TTC549 (cell line): ENCODE results near the gene LRRC27.
"Not testable (repeated sequence)": the region's sequence is repeated elsewhere in the genome, so short reads cannot be mapped to it uniquely, and the experiment has no call there.

Experiments
- FAIRE-seq: peaks from 2 replicates; lab custom pipeline; 2012; peaks lifted over from hg19 to GRCh38; lab: Jason Lieb, UNC

LRRC27 gene

DNA sequence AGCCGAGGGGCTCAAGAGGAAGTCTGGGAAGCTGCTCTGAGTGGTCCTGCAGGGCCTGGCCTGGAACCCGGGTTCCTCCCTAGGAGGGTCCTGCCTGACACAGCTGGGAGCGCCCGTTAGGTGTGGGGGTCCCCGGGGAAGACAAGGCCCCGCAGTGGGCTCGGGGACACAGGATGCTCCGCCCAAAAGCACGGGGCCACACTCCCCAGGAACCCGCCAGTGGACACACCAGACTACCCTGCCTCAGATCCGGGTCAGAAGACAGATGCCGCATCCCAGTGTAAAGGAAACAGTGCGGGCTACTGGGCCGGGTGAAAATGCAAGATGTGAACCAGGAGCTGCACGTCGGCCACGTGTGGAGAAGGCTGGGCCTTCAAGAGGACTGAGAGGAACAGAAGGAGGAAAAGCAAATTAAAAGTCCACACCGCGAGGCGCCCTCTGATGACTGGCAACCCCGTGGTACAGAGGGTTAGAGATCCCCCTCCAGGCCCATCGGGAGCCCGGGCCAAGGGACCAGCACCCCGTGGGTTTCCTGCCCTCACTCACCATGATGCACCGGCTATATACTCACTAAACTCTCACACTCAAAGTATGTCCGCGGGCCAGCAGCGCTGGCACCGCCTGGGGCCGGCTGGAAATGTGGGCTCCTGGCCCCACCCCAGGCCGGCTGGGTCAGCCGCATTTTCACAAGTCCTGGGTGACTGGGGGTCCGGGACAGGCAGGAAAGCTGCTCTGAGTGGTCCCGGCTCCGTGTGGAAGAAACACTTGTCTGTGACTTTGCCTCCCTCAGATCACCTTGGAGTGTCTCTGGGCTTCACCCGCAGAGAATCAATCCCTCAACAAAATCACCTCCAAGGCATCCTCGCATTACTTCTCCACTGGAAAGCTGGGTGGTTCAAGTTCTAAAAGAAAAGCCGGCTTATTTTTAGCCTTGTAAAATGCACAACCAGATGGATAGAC is 30.3 kb upstream of the LRRC27 start:
- FAIRE-seq = no peak

DNA sequence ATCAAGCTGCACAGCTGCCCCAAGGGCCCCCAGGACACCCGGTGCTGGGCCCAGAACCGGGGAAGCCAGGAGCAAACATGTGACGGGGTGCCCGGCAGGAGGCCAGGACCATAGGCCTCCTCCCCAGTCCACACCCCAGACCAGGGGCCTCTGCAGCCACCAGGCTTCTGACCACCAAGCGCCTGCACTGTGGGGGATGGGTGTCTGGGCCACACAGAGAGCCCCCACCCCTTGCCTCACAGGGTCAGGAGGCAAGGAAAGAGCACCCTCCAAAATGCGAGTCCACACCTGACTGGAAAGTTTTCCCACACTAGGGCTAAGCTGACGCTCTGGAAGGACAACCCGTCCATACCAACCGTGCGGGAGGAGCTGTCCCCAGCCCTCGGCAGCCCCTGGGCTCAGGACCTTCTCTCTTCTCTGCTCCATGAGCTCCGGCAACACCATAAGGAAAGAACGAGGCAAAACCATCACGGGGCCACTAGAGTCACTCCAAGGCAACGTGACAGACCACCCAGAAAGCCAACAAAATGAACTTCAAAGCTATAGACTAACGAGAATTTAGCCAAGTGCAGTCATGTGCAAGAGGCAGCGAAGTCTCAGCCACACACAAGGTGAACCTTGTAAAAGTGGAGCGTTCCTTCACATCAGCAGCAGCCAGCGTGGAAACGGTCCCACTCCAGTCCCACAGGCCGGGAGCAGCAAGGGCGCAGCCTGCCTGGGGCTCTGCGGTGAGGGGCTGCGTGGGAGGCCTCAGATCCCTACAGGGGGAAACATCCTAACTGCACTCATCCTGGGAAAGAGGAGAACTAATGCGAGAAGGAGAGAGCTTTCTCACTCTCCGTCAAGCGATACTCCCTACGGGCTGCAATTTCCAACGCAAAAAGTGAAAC is 29.3 kb upstream of the LRRC27 start:
- no peak for FAIRE-seq

GRCh38 chr10:132303361-132304115 is 28.5 kb upstream of the LRRC27 start:
- FAIRE-seq = no peak

DNA sequence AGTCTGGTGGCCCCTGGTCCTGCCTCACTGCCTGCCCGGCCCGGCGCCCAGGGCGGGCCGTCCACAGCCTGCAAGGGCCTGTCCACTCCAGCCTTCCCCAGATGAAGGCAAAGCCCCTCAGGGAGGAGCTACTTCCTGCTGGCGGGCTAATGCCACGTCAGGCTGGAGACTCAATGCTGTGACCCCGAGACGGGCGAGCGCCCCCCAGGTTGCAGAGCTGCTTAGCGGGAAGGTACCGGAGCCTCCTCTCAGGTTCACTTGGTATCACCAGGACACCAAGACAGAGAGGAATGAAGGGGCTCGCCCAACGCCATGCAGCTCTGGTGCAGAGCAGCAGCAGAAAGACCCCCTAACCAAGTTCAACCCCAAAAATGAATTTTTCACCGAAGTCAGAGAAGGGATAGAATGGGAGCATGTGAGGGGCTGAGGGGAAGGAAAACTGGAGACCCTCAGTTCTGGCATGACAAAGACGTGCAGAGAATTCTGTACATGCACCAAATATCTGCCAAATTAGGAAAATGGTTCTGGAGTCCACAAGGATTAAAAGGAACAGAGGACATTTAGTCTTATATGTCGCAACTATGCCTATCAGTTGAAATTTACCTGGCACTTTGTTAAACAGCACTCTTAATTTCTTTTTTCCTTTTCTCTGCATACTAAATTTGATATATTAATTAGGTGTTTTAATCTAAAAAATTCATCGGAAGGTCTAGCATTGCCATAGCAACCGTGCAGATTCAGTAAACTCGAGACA is 27.1 kb upstream of the LRRC27 start:
- FAIRE-seq = no peak

DNA sequence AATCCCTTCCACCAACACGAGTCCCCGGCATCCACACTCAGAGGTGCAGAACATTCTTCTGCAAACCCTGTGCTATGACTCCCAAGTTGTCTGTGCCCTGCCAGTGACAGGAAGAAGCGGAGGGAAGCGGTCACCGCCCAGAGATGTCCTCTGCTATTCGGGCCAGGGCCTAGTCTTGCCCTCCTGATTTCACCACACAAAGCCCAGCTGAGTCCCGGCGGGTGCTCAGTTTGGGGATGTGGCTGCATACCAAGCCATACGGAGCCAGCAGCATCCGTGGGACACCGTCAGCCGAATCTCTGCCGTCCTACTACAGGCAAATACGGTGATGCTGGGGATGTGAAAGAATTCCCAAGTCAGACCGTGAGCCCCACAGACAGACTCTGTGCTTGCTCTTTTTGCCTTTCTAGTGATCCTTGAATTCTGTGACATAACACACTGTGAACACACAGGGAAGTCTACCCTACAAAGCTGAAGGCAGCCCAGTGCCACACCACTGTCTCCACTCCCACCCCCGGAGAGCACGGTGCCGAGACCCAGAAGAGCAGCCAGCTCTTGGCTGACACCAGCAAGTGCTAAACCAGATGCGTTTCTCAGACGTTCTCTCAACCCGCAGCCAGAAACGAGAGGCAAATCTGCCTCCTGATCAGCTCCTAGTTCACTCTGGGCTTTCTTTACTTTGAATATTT is 26.2 kb upstream of the LRRC27 start:
- FAIRE-seq = no peak

DNA sequence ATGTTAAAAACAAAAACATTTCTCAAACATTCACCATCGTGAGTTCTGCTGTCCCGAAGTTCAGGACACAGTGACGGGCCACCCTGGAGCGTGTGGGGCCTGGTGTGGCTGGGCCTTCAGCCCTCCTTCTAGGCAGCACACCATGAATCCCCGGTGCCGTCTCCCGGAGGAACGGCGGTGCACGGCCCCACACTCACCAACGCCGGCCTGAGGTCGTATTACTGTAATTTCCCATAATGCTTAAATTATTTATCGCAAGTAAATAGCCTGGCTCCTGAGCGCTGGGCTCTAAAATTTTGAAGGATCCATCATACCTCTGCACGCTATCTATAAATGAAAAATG is 25.7 kb upstream of the LRRC27 start:
- no peak for FAIRE-seq

DNA sequence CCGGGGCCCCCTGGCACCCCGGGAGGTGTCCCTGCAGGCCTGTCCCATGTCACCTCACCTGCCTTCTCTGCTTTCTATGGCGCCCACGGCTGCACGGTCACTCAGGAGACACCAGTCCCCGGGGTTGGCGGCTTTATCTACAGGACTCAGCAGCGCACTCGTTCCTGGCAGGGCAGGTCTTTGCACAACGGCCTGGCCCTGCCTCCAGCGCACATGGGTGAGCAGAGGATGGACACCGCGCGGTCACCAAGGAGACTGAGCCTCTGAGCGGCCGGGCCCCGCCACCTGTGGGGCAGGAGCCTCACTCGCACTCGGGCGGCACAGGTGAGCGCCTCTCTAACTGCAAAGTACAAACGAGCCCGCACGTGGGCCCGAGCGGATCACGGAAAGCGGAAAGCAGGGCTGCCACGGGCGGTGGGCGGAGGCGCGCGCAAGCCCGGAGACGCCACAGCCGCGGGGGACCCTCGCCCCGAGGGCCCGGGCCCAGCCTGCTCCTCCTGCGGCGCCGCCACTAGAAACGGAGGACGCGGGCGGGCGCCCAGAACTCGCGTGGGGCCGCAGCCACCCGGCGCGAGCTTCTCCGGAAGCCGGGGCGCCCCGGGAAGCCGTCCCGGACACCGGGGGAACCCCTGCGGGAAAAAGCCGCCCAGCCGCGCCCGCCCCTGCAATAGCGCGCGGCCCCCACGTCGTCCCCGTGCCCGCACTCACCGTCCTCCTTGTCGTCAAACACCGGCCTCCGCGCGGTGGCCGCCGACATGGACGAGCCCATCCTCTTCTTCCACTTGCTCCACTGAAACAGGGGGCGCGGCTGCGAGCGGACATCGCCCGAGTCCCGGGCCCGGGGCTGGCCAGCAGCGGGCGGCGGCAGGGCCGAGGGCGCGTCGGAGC is 24.9 kb upstream of the LRRC27 start:
- no peak for FAIRE-seq

DNA sequence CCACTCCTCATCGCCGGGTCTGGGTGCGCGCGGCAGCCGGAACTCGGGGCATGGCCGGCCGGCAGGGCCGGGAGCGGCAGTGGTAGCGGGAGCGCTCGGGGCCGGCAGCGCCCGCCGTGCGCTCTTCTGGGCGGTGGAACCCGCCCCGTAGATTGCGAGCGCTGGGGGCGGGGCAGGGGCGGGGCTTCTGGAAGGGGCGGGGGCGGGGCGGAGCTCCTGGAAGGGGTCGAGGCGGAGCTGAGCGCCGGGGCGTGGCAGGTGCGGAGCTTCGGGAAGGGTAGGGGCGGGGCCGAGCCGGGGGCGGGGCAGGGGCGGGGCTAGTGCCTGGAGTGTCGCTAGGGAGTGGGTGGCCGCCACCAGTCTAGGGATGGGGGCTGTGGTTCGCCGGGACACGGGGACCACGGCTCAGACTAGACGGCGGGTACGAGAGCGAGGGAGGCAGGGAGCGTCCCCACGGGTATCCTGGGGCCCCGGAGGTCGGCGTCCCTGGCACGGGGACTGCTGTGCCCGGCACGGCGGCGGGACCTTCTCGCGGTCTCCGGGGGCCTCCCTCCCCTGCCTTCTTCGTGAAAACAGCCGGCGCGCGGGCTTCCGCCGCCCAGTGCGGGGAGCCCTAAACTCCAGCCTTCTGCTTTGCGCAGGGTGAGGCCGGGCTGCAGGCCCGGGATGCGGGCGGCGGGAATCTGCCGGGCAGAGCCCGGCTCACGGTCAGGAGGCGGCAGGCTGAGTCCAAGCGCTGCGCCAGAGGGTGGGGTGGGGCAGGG is 24.0 kb upstream of the LRRC27 start, which contains the start of gene STK32C:
Gene STK32C, minus strand, starts transcription at position 128 of the 764 bp plus-strand sequence. Its CDS starts 117 bp downstream, at position 11.
- FAIRE-seq = no peak

GRCh38 chr10:132308587-132309470 is 23.2 kb upstream of the LRRC27 start:
- no peak for FAIRE-seq

DNA sequence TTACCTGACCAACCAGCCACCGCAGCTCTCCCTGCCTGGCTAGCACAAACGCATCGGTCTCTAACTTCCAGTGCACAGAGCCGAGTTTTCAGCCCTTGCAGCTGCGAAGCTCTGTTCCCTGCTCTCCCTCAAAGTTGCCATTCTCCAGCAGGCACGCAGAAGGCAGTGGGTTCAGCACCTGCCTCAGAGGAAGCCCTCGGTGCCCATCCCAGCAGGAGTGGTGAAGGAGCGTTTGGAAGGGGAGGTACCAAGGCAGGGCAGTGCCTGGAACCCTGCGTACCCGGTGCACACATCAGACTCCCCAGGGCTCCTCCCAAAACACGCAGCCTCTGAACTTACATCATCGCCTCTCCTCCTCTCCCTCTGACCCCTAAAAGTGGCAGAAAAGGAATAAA is 22.5 kb upstream of the LRRC27 start:
- FAIRE-seq = no peak

GRCh38 chr10:132309879-132310591 is 22.0 kb upstream of the LRRC27 start:
- FAIRE-seq = no peak

DNA sequence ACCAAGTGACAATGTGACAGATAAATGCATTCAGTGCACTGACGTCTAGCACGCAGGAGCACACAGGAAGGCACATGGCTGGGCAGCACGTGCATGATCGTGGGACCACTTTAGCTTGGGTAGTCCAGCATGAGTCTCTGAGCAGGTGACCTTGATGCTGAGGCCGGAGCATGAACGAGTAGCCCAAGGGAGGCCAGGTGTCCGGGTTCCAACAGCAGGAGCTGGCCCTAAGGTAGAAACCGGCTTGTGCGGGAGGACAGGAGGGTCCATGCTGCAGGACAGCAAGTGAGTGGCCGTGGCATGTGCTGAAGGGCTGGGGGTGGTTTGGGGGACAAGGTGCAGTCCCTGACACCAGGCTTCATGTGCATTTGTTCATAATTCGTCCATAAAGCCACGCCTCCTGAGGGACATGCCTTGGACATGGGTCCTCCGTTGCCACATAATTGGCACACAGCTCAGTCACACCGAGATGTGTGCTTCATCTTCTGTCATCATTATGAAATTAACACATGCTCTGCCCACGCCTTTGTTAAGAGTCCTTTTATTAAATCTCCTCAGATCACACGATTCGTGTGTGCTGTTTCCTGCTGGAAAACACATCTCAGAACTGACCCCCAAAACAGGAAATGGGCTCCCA is 21.2 kb upstream of the LRRC27 start:
- no peak for FAIRE-seq

DNA sequence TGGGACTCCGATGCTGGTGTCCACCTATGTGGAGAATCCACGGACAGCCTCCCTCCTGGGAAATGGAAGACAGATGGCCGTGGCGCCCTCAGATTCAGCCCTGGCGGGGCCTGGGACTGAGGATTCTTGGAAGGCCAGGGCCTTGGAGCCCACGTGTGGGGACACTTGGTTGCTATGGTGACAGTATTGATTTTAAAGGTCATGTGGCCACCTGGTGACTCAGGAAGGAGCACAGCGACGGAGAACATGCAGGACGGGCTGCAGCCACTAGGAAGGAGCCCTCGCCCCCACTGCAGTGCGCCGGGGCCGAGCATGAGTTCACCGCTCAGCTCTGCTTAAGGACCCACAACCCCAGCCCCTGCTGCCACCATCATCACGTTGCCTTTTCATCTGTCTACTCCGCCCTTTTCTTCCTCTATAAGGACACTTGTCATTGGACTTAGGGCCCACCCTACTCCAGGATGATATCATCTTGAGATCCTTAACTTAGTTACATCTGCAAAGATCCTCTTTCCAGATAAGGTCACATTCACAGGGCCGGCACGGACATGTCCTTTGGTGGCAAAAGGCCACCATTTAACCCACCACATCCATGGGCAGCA is 20.6 kb upstream of the LRRC27 start:
- FAIRE-seq = no peak

DNA sequence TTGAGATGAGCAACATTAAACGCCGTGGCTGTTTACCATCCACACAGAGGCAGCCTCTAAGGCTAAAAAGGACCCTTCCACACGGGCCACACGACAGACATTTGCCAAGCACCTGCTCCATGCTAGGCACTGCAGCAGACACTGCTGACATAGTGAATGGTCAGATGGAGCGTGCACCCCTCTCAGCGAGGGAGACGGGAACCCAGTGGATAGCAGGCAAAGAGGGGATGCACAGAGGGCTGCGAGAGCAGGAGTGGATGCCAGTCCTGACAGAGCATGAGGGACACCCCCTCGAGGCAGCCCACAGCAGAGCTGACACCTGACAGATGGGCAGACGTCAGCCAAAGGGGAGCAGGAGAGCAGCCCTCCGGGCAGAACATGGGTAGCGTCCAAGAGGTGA is 18.7 kb upstream of the LRRC27 start:
- FAIRE-seq = no peak

- no peak for FAIRE-seq
Observed at GRCh38 chr10:132313865-132314264, 18.1 kb upstream of the LRRC27 start.

DNA sequence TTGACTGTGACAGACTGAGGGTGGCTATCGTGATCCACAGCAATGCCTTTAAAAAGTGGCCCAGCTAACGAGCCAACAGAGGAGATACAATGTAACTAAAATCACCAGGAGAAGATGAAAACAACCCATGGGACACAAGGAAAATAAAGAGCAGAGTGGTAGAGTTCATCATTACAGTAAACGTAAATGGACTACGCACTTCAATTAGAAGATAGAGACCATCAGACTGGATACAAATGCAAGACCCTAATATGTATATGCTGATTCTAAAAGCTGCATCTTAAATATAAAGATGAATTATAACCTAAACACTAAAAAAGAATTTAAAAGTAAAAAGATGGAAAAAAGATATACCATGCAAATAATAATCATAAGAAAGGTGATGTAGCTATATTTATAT is 17.7 kb upstream of the LRRC27 start:
- FAIRE-seq = no peak

DNA sequence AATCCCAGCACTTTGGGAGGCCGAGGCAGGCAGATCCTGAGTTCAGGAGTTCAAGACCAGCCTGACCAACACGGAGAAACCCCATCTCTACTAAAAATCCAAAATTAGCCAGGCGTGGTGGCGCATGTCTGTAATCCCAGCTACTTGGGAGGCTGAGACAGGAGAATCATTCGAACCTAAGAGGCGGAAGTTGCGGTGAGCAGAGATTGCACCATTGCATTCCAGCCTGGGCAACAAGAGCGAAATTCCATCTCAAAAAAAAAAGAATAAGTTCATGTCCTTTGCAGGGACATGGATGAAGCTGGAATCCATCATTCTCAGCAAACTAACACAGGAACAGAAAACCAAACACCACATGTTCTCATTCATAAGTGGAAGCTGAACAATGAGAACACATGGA is 17.1 kb upstream of the LRRC27 start:
- not testable (repeated sequence) for FAIRE-seq
